Chondrocyte (in vitro differentiated cells): Measurements from ENCODE around the gene RAB43. TPM values are rescaled to one million over a fixed set of nuclear protein-coding genes. Genes with fewer than 3 reads are reported as not detected.
A peak's percentile ranks its signal among the peaks of the same experiment; 100 is the strongest.
"Not testable (repeated sequence)": the region's sequence is repeated elsewhere in the genome, so short reads cannot be mapped to it uniquely, and the experiment has no call there.

Experiments
- DNase-seq: peaks from one replicate; pipeline ENCODE4 v3.0.0; 2021; ENCODE audit warnings: mixed read lengths, low spot score
- H3K27ac Mint-ChIP-seq: one replicate; pipeline ENCODE4 v1.8.0; 2021; ENCODE audit warnings: mild to moderate bottlenecking, moderate library complexity, mixed read lengths; ENCODE audit not compliant: unreplicated experiment
- H3K27me3 Mint-ChIP-seq: 2 replicates; pipeline ENCODE4 v1.8.0; 2021; ENCODE audit warnings: low read depth, mixed read lengths
- H3K36me3 Mint-ChIP-seq: 2 replicates; pipeline ENCODE4 v1.8.0; 2021; ENCODE audit warnings: low read depth, mixed read lengths
- H3K4me1 Mint-ChIP-seq: 2 replicates; pipeline ENCODE4 v1.8.0; 2021; ENCODE audit warnings: low read depth, mild to moderate bottlenecking, mixed read lengths
- H3K4me3 Mint-ChIP-seq: one replicate; pipeline ENCODE4 v1.8.0; 2021; ENCODE audit warnings: mild to moderate bottlenecking, moderate library complexity, mixed read lengths; ENCODE audit not compliant: unreplicated experiment
- H3K9me3 Mint-ChIP-seq: 2 replicates; pipeline ENCODE4 v1.8.0; 2021; ENCODE audit warnings: low read depth, mixed read lengths
- total RNA-seq: library from RNA; stranded (reverse); gene quantifications from 3 replicates; pipeline ENCODE4 v1.2.1, GENCODE V29; 2021
- TF ChIP-seq, protein P1 (sequence below): fragments of 200-600 bp; sonication (generic); IDR thresholded peaks from 2 replicates; pipeline ENCODE4 v1.5.0; 2021; ENCODE audit warnings: antibody characterized with exemption, mild to moderate bottlenecking, moderate library complexity

The RAB43 gene
- total RNA-seq, 1 donor from 2014 or later, result 26.3 TPM

DNA sequence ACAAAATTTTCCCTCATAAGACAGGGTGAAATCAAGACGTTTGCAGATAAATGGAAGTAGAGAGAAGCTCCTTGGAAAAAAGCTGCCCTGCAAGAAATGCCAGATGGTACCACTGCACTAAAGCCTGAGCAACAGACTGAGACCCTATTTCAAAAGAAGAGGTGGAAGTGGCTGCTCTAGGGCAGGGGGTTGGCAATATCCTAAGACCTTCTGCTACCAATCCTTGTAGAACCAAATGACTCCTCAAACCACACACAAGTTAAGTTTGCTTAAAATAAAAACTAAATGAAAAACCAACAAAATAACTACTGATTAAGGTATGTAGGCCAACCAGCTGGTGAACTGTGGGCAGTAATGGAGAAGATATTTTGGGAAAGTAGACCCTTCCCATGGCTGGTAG lies 21.3 kb downstream of the RAB43 start:
- Mint-ChIP-seq H3K4me1 (no peaks in the 10 kb centered on the region), H3K4me3 (no peak overlapping the region), H3K27ac (no peak overlapping the region), H3K27me3 (no peaks in the 10 kb centered on the region), H3K36me3 (peaks cover 9% of the 10 kb centered on the region), H3K9me3 (peaks cover 4% of the 10 kb centered on the region)
- TF ChIP-seq, protein P1, sequence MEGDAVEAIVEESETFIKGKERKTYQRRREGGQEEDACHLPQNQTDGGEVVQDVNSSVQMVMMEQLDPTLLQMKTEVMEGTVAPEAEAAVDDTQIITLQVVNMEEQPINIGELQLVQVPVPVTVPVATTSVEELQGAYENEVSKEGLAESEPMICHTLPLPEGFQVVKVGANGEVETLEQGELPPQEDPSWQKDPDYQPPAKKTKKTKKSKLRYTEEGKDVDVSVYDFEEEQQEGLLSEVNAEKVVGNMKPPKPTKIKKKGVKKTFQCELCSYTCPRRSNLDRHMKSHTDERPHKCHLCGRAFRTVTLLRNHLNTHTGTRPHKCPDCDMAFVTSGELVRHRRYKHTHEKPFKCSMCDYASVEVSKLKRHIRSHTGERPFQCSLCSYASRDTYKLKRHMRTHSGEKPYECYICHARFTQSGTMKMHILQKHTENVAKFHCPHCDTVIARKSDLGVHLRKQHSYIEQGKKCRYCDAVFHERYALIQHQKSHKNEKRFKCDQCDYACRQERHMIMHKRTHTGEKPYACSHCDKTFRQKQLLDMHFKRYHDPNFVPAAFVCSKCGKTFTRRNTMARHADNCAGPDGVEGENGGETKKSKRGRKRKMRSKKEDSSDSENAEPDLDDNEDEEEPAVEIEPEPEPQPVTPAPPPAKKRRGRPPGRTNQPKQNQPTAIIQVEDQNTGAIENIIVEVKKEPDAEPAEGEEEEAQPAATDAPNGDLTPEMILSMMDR, result no peak
- DNase-seq, result no peak

DNA sequence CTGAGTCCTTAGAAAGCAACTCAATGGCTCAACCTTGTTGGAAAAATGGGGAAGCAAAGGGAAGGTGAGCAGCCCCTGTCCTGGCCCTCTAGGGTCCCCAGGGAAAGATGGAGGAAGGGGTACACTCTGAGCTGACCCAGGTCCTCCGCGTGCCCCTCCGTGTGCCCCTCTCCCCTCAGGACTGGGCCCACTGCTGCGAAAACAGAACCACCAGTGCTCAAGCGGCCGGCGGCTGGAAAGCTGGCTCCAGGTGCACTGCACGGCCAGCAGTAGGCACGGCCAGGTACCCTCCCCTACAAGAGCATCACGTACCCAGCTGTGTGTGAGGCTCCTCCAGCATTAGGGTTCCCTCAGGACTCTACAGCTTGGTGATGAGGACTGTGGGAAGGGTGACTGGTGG lies 26.3 kb downstream of the RAB43 start:
- Mint-ChIP-seq H3K4me3 (no peak overlapping the region), H3K4me1 (no peaks in the 10 kb centered on the region), H3K27ac (no peak overlapping the region), H3K36me3 (peaks cover 15% of the 10 kb centered on the region), H3K9me3 (peaks cover 4% of the 10 kb centered on the region), H3K27me3 (no peaks in the 10 kb centered on the region)
- TF ChIP-seq, protein P1, result no peak
- no peak for DNase-seq

DNA sequence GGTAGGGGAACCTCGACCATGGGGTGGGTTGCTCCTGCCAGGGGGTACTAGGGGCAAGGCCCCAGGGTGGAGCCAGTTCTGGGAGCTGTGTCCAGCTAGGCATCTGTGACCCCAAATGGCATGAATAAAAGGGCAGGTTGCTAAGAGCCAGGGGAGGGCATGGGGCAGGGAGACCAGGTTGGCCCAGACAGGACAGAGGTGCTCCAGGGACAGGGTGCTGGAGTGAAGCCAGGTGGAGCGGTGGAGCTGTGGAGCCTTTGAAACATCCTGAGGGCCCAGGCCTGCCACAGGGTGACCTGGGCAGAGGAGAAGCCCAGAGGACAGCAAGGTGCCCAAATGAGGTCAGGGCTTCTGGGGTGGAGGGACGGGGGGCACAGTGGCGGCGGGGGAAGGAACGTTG lies 33.3 kb downstream of the RAB43 start:
- not testable (repeated sequence) for H3K4me1 Mint-ChIP-seq, H3K27me3 Mint-ChIP-seq, H3K9me3 Mint-ChIP-seq, H3K4me3 Mint-ChIP-seq, H3K27ac Mint-ChIP-seq, H3K36me3 Mint-ChIP-seq, DNase-seq

DNA sequence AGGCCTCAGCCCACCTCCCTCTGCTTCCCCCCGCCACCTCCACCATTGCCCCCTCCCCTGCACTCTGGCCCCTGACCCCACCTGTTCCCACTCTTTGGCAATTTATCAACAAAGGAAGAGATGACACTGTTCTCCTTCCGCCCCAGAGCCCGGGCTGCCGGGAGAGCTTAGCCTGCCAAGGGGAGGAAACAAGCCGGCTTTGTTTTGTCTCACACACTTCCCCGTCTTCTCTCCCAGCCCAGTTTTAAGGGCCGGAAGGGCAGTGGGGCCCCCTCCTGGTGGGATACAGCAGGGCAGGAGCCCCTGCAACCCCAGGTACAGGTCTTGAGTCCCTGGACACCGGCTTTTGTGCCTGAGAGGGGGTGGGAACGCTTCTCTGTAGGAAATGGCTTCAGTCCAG lies 33.7 kb downstream of the RAB43 start:
- H3K36me3 Mint-ChIP-seq, H3K4me3 Mint-ChIP-seq, H3K27me3 Mint-ChIP-seq, H3K9me3 Mint-ChIP-seq, DNase-seq, H3K4me1 Mint-ChIP-seq: not testable (repeated sequence)
- peak overlapping the region; percentile 75 for H3K27ac Mint-ChIP-seq

DNA sequence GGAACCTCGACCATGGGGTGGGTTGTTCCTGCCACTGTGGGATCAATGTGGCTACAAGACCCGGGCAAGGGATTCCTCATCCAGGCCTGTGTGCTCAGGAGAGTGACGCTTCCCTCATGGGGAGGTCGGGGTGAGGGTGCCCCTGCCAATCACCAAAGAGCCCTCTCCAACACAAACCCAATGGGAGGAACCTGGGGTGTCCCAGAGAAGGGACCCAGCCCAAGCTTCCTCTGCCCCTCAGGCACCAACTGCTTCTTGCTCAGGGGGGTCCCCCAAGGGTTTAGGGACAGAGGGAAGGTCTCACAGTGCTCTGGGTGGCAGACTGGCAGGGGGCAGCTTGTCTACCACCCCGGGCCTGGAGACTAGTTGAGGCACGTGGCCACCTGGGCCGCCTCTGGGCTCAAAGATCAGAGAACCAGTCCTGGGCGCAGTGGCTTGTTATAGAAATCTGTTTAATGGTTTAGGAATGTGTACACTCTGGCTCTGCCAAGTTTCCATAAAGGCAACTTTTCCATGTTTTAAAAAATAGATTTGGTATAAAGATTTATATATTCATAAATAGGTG lies 34.4 kb downstream of the RAB43 start:
- Mint-ChIP-seq H3K9me3 (no peaks in the 10 kb centered on the region), H3K36me3 (peaks cover 1% of the 10 kb centered on the region), H3K4me1 (peaks cover 3% of the 10 kb centered on the region), H3K4me3 (no peak overlapping the region), H3K27ac (peak overlapping the region; percentile 76), H3K27me3 (no peaks in the 10 kb centered on the region)
- TF ChIP-seq, protein P1, result no peak
- DNase-seq, result no peak

DNA sequence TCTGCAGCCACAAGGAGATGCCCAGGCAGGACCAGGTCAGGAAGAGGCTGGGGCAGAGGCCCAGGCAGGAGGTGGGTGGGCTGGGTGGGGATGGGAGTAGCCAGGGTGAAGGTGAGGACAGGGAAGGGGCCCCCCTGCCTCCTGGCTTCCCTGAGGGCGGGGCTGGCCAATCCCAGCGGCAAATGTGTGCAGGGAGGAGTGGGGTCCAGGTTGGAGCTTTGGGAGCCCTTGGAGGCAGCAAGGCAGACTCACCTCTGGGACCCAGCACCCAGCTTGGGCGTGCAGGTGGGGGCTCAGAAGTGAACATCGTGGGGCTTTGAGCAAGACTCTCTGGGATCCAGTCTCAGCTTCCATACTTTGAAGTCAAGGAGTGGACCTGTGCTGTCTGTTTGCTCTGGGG lies 35.8 kb downstream of the RAB43 start:
- Mint-ChIP-seq H3K27ac (no peak overlapping the region), H3K4me1 (peaks cover 3% of the 10 kb centered on the region), H3K36me3 (no peaks in the 10 kb centered on the region), H3K9me3 (no peaks in the 10 kb centered on the region), H3K27me3 (no peaks in the 10 kb centered on the region), H3K4me3 (no peak overlapping the region)
- no peak for DNase-seq
- TF ChIP-seq, protein P1, result no peak
